ENCODE measurements around the gene NTM.

DNA sequence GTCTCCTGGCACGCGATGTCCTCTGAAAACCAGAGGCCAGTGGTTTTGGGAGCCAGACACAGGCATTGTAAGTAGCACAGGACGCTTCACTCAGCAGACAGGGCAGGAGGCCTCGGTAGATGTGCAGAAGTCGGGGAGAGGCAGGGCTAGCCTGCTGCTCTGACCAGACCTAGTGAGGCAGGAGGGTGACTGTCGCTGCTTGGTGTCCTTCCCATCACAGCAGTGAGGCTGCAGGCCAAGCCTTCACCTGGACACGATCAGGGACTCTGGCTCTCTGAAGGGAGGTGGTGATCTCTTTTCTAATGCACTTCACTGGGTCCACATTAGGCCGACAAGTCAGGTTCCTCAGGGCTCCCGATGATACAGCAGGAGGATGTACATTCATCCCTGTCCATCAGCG, 583.7 kb downstream of the NTM start:
- TF ChIP-seq ARNT (IDR thresholded peaks at IDR 0.05): no peak
- TF ChIP-seq, protein P1, sequence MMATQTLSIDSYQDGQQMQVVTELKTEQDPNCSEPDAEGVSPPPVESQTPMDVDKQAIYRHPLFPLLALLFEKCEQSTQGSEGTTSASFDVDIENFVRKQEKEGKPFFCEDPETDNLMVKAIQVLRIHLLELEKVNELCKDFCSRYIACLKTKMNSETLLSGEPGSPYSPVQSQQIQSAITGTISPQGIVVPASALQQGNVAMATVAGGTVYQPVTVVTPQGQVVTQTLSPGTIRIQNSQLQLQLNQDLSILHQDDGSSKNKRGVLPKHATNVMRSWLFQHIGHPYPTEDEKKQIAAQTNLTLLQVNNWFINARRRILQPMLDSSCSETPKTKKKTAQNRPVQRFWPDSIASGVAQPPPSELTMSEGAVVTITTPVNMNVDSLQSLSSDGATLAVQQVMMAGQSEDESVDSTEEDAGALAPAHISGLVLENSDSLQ (IDR thresholded peaks at IDR 0.05): no peak
- no peak for TF ChIP-seq FOXA1 (IDR thresholded peaks at IDR 0.05)
- TF ChIP-seq LEF1 (IDR thresholded peaks at IDR 0.05; ENCODE audit: borderline replicate concordance): no peak
- TF ChIP-seq FOXK2 (IDR thresholded peaks at IDR 0.05): no peak
- no peak for TF ChIP-seq BHLHE40 (IDR thresholded peaks at IDR 0.05; ENCODE audit: borderline replicate concordance)
- no peak for TF ChIP-seq SUZ12 (IDR thresholded peaks at IDR 0.05)
- no peak for TF ChIP-seq FOXM1 (IDR thresholded peaks at IDR 0.05; ENCODE audit: borderline replicate concordance)
- TF ChIP-seq ZNF384 (IDR thresholded peaks at IDR 0.05): no peak
- no peak for TF ChIP-seq SP1 (IDR thresholded peaks at IDR 0.05)
- no peak for TF ChIP-seq HDGF (IDR thresholded peaks at IDR 0.05; ENCODE audit: borderline replicate concordance)
- TF ChIP-seq NFRKB (IDR thresholded peaks at IDR 0.05): no peak
- no peak for TF ChIP-seq TARDBP (IDR thresholded peaks at IDR 0.05)
- no peak for TF ChIP-seq ELF4 (IDR thresholded peaks at IDR 0.05)
